ENCODE data around the gene LTB. TPM values are rescaled to one million over a fixed set of nuclear protein-coding genes. Genes with fewer than 3 reads are reported as not detected.

LTB gene
- total and polyA plus RNA-seq, 9 of the 15 experiments (the other 6 are each of a cell fraction or from before 2014, with no cell fraction given) = 0.07 to 0.51 TPM; not detected in 7

- peaks cover 49% of the 10 kb centered on the region for H3K36me3 ChIP-seq (ENCODE audit: control insufficient read depth, insufficient read depth, low read length)
- intact Hi-C loops (cut with micrococcal nuclease) = loop anchor here (1.0 kb wide), 2 partner anchors 45 to 73 kb away; partner anchors contain the start of gene NFKBIL1
- CTCF ChIA-PET (ENCODE audit: low intra/inter-chr PET ratio) = no interaction called here
- peak within 1 kb of the TSS; percentile 97 for H2AFZ ChIP-seq (ENCODE audit: low read depth, low read length)
- BruUV-seq (replicated peaks) = no TSS peak
- H3K9me1 ChIP-seq (ENCODE audit: control insufficient read depth, insufficient read depth, low read length) = peaks cover 12% of the 10 kb centered on the region
- peak; percentile 84 for ATAC-seq
- H4K20me1 ChIP-seq (replicated peaks; ENCODE audit: control insufficient read depth, insufficient read depth, low read length) = peaks cover 22% of the 10 kb centered on the region; the same call in 1 of the 2 replicates
- POLR2A ChIA-PET = interaction anchor here (0.6 to 12.4 kb wide), 24 partner anchors 10 to 213 kb away, joined by 3 to 274 read pairs (median 4); partner anchors contain the start of genes APOM, BAG6, C6orf47 and DDX39B
- peaks cover 50% of the 10 kb centered on the region for H3K79me2 ChIP-seq (ENCODE audit: control insufficient read depth, insufficient read depth, low read length)
- H3K27ac ChIP-seq (ENCODE audit: extremely low read depth, low read depth, low read length) = peak within 1 kb of the TSS; percentile 98
- WGBS (ENCODE audit: insufficient coverage, low coverage, missing lambda C conversion rate) = under 1% methylated on average over 37 of the region's 67 CpGs
- in situ Hi-C loops (cut with MboI) = no loop called here
- H3K4me1 ChIP-seq (replicated peaks in 1 of 2; ENCODE audit: control insufficient read depth in 2 of 2, insufficient read depth in 2 of 2, low read length in 2 of 2) = peaks cover 20 to 30% of the 10 kb centered on the region in 2 experiments
- H3K4me2 ChIP-seq (ENCODE audit: insufficient read depth, low read length) = peak within 1 kb of the TSS; percentile 99
- peak; percentile 89 to 98 (median 94) for DNase-seq (ENCODE audit: extremely low read depth in 1 of 4, low spot score in 3 of 4)
- FAIRE-seq = no peak
- peak within 1 kb of the TSS; percentile 96 for H3K4me3 ChIP-seq
- peak within 1 kb of the TSS; percentile 98 to 99 for H3K9ac ChIP-seq (ENCODE audit: insufficient read depth in 1 of 2, low read depth in 2 of 2, low read length in 2 of 2)
- H3K9me3 ChIP-seq (replicated peaks; ENCODE audit: control insufficient read depth, insufficient read depth, low read depth, low read length) = no peaks in the 10 kb centered on the region
- no peaks in the 10 kb centered on the region for H3K27me3 ChIP-seq (ENCODE audit: control insufficient read depth in 2 of 2, insufficient read depth in 2 of 2, low read length in 2 of 2)
- TF ChIP-seq HIVEP1 (CRISPR knock-in tag; IDR thresholded peaks at IDR 0.05) = peak; percentile 85
- 0 out of 2 replicates have a peak, but pooled peaks have one; percentile 1 for TF ChIP-seq ARID2 (IDR thresholded peaks at IDR 0.05)
- TF ChIP-seq ZFP91 (CRISPR knock-in tag; IDR thresholded peaks at IDR 0.05) = 0 out of 2 replicates have a peak, but pooled peaks have one; percentile 34
- TF ChIP-seq TAF15 (IDR thresholded peaks at IDR 0.05; ENCODE audit: low read depth, low read length) = no peak
- peak in 1 of 2 experiments; percentile 1; a peak in 1 of 4 replicates for TF ChIP-seq RAD21 (CRISPR knock-in tag; conservative IDR thresholded peaks at IDR 0.05 in 1 of 2, IDR thresholded peaks at IDR 0.05 in 1 of 2)
- no peak for TF ChIP-seq HINFP (tag; conservative IDR thresholded peaks at IDR 0.05; ENCODE audit: low read depth)
- TF ChIP-seq ZNF184 (CRISPR knock-in tag; IDR thresholded peaks at IDR 0.05) = no peak
- TF ChIP-seq SP2 (IDR thresholded peaks at IDR 0.05; ENCODE audit: extremely low read depth, low read depth, low read length, poor library complexity, severe bottlenecking) = no peak
- no peak for TF ChIP-seq TBL1XR1 (IDR thresholded peaks at IDR 0.05; ENCODE audit: low read length in 2 of 2)
- TF ChIP-seq ERF (CRISPR knock-in tag; IDR thresholded peaks at IDR 0.05) = 0 out of 2 replicates have a peak, but pooled peaks have one; percentile 33
- peak; percentile 41; the same call in 1 of the 2 replicates for TF ChIP-seq HBP1 (CRISPR knock-in tag; IDR thresholded peaks at IDR 0.05)
- TF ChIP-seq SP1 (CRISPR knock-in tag; IDR thresholded peaks at IDR 0.05) = peak; percentile 2; the same call in 1 of the 2 replicates
- TF ChIP-seq THRB (CRISPR knock-in tag; conservative IDR thresholded peaks at IDR 0.05) = peak; percentile 84; the same call in 1 of the 2 replicates
- TF ChIP-seq SIN3B (IDR thresholded peaks at IDR 0.05; ENCODE audit: low read depth) = no peak
Measured at GRCh38 chr6:31620586-31621319, 38.5 kb upstream of the LTB start, which contains the start of gene PRRC2A. Gene PRRC2A (plus strand): TSS chr6:31620715. CDS start chr6:31622790, 2,075 bp downstream.

Measured in K562 (cell line).